Glomerular endothelial cell (primary cell): ENCODE measurements around the gene PROSER1. TPM values are rescaled to one million over a fixed set of nuclear protein-coding genes. Genes with fewer than 3 reads are reported as not detected.
"Not testable (repeated sequence)": the region's sequence is repeated elsewhere in the genome, so short reads cannot be mapped to it uniquely, and the experiment has no call there.

Source experiments
- DNase-seq: peaks from one replicate; pipeline ENCODE4 v3.0.0-alpha.2; 2011; ENCODE audit warnings: low read depth, low spot score; ENCODE audit errors: extremely low read depth
- total RNA-seq: library from RNA; depleted of rRNA; stranded (reverse); fragments of >200 nt; gene quantifications from 2 replicates; pipeline ENCODE4 v1.2.3, GENCODE V29; 2015

The PROSER1 gene
- total RNA-seq, 1 donor from 2014 or later = 21.2 TPM

GRCh38 chr13:39032150-39032549, 5.7 kb downstream of the PROSER1 start:
- no peak for DNase-seq

GRCh38 chr13:39025433-39025839, 12.5 kb downstream of the PROSER1 start:
- DNase-seq = no peak

GRCh38 chr13:39023761-39024160, 14.1 kb downstream of the PROSER1 start:
- no peak for DNase-seq

GRCh38 chr13:39023316-39023715, 14.6 kb downstream of the PROSER1 start:
- DNase-seq = no peak

GRCh38 chr13:39020853-39021462, 16.9 kb downstream of the PROSER1 start:
- no peak for DNase-seq

- DNase-seq = no peak
These were observed 21.1 kb downstream of the PROSER1 start for GRCh38 chr13:39016787-39017186.

- no peak for DNase-seq
These were observed 21.8 kb downstream of the PROSER1 start for GRCh38 chr13:39016087-39016486.

- no peak for DNase-seq
These were observed 24.4 kb downstream of the PROSER1 start for GRCh38 chr13:39013462-39013861.

- DNase-seq = no peak
These were observed 25.3 kb downstream of the PROSER1 start for GRCh38 chr13:39012608-39013007.

GRCh38 chr13:39006371-39007111, 31.3 kb downstream of the PROSER1 start:
- not testable (repeated sequence) for DNase-seq

GRCh38 chr13:38998739-38999138, 39.1 kb downstream of the PROSER1 start:
- no peak for DNase-seq

- DNase-seq = no peak
These were observed 44.5 kb downstream of the PROSER1 start for GRCh38 chr13:38993381-38993780.

- no peak for DNase-seq
These were observed 47.2 kb downstream of the PROSER1 start, which contains the start of gene STOML3 for GRCh38 chr13:38990693-38991092. STOML3 (minus strand) TSS chr13:38990831; CDS start chr13:38990721, 110 bp downstream.

- DNase-seq = no peak
These were observed 56.8 kb downstream of the PROSER1 start for GRCh38 chr13:38981096-38981495.

GRCh38 chr13:38980750-38981078, 57.2 kb downstream of the PROSER1 start:
- no peak for DNase-seq

- DNase-seq = no peak
These were observed 57.8 kb downstream of the PROSER1 start for GRCh38 chr13:38979891-38980749.

GRCh38 chr13:38970380-38971051, 67.4 kb downstream of the PROSER1 start:
- no peak for DNase-seq

- no peak for DNase-seq
These were observed 68.7 kb downstream of the PROSER1 start for GRCh38 chr13:38969187-38969586.

GRCh38 chr13:38967446-38967845, 70.4 kb downstream of the PROSER1 start:
- DNase-seq = no peak

- DNase-seq = no peak
These were observed 72.6 kb downstream of the PROSER1 start for GRCh38 chr13:38965281-38965680.

- DNase-seq = no peak
These were observed 77.7 kb downstream of the PROSER1 start for GRCh38 chr13:38960175-38960574.
